ENCODE data around the gene ATP1B2.

- no peak for TF ChIP-seq CTCF (IDR thresholded peaks at IDR 0.05 in 2 of 3, conservative IDR thresholded peaks at IDR 0.05 in 1 of 3; ENCODE audit: borderline replicate concordance in 1 of 3, insufficient read depth in 1 of 3, low read depth in 2 of 3, low read length in 2 of 3)
- TF ChIP-seq ZFX (IDR thresholded peaks at IDR 0.05) = no peak
- TF ChIP-seq POLR2A (IDR thresholded peaks at IDR 0.05; ENCODE audit: borderline replicate concordance, extremely low read depth, insufficient read depth, insufficient read length) = no peak
- TF ChIP-seq EZH2 (IDR thresholded peaks at IDR 0.05) = no peak
- no peak for TF ChIP-seq TCF7L2 (IDR thresholded peaks at IDR 0.05; ENCODE audit: borderline replicate concordance, extremely low read depth, insufficient read depth, insufficient read length)
- no peak for TF ChIP-seq SP1 (IDR thresholded peaks at IDR 0.05; ENCODE audit: low read depth)
- TF ChIP-seq RAD21 (IDR thresholded peaks at IDR 0.05; ENCODE audit: low read depth) = no peak
- no peak for TF ChIP-seq EZH2phosphoT487 (IDR thresholded peaks at IDR 0.05; ENCODE audit: borderline replicate concordance)
- TF ChIP-seq SRF (IDR thresholded peaks at IDR 0.05; ENCODE audit: low read depth) = no peak
- TF ChIP-seq SIN3A (IDR thresholded peaks at IDR 0.05; ENCODE audit: low read depth) = no peak
Observed at GRCh38 chr17:7613769-7614424, 36.8 kb upstream of the ATP1B2 start.

All from HCT116 (cell line).